Limb (tissue), 2 donors: ENCODE data around the gene TIMM17A.
A peak's percentile ranks its signal among the peaks of the same experiment; 100 is the strongest.

ENCODE experiments used
- DNase-seq, 2 donors: peaks; one replicate each; pipeline ENCODE4 v3.0.0-alpha.2; 2016; ENCODE audit errors: extremely low spot score in 2 of 2

Gene TIMM17A

DNA sequence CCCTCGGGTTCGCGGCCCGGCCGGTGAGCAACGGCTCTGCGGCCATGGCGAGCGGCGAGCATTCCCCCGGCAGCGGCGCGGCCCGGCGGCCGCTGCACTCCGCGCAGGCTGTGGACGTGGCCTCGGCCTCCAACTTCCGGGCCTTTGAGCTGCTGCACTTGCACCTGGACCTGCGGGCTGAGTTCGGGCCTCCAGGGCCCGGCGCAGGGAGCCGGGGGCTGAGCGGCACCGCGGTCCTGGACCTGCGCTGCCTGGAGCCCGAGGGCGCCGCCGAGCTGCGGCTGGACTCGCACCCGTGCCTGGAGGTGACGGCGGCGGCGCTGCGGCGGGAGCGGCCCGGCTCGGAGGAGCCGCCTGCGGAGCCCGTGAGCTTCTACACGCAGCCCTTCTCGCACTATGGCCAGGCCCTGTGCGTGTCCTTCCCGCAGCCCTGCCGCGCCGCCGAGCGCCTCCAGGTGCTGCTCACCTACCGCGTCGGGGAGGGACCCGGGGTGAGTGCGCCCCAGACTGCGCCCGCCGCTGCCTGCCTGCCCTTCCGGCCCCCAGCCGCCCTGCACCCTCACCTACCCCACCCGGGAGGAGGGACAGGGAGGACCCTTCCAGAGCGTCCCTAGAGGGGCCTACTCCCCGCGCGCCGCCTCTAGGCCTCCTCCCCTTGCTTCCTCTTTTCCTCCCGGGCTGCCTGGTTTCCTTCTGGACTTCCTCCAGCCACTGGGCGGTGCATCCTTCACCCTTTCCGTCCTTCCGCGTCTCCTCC, 27.5 kb downstream of the TIMM17A start, which contains the start of gene RNPEP:
RNPEP (plus strand) TSS at position 26 of the 757 bp plus-strand sequence; CDS start at position 45, 19 bp downstream.
- DNase-seq: peak; percentile 60 to 73

DNA sequence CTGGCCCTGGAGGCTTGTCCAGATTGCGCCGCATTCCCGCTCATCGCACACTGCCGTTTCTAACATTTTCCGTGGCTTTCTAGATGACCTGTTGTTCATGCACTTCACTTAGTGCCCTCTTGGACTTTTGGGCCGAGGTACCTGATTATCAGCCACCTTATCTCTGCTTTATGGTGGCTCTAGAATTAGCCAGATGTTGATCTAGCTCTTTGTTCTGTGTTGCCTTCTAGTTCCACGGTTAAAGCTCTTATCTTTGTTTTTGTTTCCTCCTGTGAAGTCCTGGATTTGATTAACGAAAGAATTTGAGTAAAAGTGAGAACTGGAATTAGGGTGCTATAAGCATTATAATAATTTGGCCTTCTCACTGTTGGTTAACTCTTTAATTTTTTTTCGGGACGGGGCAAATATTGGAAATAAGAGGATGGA, 28.1 kb downstream of the TIMM17A start:
- DNase-seq: no peak

DNA sequence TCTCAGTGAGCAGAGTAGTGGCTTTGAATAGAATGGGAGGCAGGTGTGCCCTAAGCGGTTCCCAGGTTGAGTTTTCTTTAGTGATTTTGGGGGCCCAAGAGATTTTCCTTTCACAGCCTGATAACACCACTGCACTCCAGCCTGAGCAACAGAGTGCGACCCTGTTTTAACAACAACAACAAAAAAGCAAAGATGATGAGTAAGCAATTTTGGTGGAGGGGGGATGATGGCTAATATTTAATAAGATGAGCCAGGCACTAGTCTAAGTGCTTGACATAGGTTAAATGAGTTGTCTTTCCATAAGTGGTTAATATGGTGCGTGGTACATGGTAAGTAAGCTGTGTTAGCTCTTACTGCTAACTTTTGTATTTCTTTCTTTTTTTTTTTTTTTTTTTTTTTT, 29.1 kb downstream of the TIMM17A start:
- DNase-seq: no peak

DNA sequence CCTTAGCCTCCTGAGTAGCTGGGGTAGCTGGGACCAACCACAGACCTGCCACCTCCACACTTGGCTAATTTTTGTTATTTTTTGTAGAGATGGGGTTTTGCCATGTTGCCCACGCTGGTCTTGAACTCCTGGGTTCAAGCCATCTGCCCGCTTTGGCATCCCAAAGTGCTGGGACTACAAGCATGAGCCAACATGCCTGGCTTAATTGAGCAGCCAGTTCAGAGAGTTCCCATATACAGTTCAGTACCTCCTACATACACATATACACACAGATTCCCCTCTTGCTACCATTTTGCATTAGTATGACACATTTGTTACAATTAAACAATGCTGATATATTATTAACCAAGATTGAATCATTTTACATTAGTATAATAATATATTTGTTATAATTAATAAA, 30.1 kb downstream of the TIMM17A start:
- DNase-seq: no peak

DNA sequence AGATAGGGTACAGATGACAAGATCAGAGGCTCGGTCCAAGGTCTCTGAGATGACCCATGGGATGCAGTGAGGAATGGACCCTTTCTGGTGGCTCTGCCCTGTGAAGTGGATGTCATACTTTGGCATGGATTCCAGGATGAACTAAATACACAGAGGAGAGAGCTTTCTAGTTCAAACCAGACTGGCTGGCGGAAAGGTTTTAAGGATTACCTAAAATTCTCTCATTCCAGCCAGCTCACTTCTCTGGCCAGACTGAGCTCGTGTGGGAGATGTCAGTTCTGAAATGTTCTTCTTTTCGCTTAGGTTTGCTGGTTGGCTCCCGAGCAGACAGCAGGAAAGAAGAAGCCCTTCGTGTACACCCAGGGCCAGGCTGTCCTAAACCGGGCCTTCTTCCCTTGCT, 33.3 kb downstream of the TIMM17A start:
- DNase-seq: no peak

DNA sequence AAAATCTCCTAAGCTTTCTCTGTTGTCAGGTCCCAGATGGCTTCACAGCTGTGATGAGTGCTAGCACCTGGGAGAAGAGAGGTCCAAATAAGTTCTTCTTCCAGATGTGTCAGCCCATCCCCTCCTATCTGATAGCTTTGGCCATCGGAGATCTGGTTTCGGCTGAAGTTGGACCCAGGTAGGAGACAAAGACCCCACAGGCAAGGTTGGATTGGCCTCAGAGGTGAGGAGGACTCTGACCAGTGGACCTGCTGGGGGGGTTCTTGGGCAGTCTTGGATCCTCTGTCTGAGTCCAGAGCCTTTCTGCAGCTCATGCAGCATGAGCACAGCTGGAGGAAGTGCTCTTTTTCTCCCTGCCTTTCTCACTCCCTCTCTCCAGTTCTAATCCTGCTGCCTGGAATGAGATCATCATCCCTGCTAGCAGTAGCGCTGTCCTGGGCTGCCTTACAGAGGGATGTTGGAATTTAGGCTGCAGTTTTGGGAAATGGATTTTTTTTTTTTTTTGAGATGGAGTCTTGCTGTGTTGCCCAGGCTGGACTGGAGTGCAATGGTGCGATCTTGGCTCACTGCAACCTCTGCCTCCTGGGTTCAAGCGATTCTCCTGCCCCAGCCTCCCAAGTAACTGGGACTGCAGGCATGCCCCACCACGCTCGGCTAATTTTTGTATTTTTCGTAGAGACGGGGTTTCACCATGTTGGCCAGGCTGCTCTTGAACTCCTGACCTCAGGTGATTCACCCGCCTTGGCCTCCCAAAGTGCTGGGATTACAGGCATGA, 34.2 kb downstream of the TIMM17A start:
- DNase-seq: no peak

DNA sequence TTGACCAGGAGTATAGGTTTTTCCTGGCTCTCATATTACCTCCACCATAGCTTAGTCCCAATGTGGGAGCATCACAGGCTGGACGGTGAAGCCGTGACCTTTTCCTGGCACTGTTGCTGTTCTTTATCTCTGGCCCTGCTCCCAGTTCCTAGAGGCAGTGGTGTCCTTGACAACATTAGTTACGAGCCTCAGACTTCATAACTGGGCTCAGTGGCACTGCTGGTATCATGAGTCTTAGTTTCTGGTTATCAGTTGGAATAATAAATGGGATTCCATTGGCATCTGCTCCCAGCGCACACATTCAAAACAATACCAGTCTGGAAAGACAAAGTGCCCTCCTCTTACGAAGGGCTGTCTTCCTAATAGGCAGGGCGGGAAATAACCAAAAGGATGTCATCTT, 35.1 kb downstream of the TIMM17A start:
- DNase-seq: no peak

DNA sequence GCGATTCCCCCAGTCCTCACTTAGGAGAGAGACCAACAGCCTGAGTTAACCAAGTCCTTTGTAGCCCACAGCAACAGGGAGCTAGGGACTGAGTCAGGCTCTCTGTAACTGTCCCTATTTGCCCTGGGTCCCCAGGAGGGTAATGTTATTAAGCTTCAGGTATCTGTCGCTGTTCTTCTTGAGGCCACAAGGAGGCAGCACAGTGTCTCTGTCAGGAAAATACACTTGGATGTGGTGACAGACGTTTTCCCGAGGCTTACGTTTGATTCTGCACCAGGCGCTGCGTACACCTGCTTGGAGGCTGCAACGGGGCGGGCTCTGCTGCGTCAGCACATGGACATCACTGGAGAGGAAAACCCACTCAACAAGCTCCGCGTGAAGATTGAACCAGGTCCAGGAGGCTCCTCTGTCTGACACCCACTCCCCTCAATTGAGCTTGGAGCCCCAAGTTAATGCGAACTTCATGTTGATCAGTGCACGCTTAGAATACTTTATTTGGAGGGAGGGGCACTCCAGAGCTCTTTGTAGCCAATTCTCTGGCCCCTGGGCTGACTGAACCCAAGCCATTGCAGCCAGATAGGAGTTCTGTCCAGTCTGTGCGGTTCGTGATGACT, 44.4 kb downstream of the TIMM17A start:
- peak in 1 of 2 donors; percentile 42 for DNase-seq

DNA sequence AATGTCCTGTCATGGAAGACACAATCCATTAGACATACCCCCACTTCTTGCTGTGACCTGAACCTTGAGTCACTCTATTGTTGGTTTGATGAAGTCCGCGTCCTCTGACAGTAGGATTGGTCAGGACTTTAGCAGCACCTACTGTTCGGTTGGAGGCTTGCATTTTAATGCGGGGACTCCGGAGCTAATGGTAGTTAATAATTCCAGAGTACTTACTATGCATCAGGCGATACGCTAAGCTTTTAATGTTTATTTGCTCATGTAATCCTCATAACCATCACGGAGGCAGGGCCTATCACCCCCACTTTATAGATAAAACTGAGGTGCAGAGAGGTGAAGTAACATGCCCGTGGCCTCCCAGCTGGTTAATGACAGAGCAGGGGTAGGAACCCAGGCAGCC, 47.2 kb downstream of the TIMM17A start:
- no peak for DNase-seq

DNA sequence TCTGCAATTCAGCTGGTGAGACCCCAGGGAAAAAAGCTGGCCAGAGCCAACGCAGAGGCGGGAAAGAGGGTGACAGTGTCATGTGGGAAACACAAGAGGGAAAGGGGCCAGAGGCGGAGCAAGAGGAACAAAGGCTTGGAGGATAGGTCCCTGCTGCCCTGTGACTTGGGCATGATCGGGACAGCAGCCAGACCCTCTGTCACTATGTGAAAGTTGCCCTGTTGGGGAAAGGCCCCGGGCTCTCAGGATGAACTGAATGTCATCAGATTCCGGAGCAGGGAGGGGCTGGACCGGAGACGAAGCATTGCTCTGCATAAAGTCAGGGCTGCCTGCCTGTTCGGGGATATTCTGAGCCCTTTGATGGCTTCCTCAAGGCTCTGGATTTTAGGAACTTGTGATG, 49.4 kb downstream of the TIMM17A start:
- DNase-seq: no peak

DNA sequence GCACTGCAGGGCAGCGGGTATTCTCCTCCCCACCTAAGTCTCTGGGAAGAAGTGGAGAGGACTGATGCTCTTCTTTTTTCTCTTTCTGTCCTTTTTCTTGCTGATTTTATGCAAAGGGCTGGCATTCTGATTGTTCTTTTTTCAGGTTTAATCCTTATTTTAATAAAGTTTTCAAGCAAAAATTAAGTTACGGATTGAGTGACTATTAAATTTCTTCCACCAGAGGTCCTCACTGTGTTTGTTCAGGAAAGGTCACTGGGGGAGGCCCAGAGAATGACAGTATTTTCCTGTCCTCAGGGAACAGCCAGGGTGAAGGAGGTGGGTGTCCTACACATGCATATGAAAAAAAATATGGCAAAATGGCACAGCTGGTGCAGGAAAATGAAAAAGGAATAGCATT, 50.7 kb downstream of the TIMM17A start:
- DNase-seq: no peak

DNA sequence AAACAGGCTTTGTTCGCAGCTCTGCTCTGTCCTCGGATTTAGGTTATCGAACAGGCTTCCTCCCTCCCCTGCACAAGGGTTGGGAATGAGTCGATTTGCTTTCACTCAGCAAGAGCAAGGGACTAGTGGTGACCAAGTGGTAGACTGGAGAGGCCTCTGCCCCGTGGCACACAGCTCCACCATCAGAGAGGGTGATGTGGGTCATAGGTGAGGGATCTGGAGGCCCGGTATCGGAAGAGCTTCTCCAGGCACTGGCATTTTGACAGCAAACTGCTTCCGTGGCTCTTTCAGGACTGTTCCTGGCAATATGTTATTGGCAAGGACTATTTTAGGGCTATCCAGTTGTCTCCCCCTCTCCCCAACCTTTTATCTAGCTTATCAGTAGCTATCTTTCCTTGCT, 52.0 kb downstream of the TIMM17A start:
- no peak for DNase-seq

DNA sequence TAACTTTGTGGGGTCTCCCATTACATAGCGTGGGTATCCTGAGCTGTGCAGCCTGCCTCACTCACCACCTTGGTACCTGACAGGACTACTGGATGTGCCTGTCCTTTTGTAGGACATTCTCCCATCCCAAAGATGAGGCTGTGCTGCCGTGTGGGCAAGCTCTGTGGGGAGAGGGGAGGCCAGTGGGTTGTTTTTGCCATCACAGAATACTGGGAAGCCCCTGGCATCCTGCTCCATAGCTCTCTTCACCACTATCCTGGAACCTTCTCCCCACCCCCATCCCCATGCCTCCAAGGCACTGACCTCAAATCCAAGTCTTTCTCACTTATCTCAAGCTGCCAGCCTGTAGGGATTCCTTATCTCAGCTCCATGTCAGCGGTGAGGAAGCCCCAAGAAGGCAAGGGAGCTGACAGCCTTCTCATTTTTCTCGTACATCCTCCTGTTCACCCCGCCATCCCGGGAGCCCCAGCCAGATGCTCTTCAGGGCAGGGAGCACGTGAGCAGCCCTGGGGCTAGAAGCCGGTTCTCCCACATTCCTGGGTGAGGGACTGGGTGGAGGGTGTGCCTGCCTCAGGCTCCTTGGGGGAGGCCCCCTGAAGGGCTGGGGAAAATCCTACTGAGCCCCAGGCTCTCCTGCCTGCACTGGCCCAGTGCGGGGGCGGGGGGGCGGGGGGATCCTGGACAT, 52.6 kb downstream of the TIMM17A start:
- DNase-seq: peak in 1 of 2 donors; percentile 46

DNA sequence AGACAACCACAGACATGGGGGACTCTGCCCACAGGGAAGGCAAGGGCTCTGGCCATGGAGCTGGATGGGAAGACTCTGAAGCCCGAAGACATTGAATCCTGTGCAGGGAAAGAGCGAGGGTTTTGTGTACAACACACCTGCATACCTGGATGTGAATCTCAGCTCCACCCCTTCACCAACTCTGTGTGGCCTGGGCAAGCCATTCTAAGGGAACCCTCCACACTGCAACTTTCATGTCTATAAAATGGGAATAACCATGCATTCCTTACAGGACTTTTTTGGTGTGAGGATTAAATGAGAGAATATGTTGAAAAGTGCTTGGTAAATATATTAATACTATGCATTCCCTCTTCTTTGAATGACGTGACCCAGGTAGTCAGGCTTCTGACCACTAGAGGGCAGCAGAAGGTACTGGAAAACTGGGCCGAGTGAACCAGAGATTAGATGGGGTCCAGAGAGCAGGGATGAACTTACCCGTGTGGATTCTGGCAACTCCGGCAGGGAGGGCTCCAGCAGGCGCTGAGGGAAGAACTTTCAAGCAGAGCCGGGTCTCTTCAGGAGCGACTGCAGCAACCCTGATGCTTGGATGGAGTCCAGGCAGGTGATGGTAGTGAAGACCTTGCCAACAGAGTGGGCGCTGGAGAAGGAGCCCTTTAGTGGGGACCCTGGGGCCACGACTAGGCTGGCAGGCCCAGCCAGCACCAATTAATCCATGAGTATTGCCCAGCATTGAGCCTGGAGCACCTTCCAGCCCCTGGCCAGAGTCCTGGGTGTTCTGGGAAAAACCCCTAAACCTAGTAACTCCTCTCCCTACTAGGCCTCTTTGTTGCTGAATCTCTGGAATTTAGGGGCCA, 54.2 kb downstream of the TIMM17A start:
- DNase-seq: peak; percentile 85 to 87

DNA sequence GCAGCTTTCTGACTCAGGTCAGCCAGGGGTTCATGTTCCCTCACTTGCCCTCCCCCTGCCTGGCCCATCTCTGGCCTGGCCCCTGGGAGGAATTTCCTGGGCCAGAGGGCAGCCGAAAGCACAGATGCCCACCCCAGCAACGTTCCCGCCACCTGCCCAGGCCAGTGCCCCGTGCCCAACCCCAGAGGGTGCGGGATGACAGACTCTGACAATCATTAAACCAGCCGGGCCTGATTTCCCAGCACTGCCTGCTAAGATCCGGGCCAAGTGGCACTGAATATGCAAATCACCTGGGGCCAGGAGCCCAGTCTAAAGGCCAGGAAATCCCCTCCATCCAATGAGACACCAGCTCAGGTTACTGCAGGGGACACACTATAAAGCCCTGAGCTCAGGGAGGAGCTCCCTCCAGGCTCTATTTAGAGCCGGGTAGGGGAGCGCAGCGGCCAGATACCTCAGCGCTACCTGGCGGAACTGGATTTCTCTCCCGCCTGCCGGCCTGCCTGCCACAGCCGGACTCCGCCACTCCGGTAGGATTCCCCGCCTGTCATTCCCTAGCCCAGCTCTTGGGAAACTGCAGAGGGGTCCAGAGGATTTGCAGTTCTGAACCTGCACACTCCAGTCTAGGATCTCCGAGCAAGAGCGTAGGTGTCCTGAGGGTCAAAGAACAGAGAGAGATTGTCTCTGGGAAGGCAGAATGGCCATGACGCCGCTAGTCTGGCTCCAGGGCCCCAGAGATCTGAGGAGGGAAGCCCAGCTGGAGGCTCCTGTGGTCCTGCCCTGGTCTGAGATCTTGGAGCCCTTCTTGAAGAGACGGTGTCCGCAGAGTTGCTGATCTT, 55.1 kb downstream of the TIMM17A start, which contains the start of gene ELF3:
ELF3 (plus strand) TSS at position 408 of the 836 bp plus-strand sequence. CDS start 550 bp downstream, outside the sequence.
- DNase-seq: no peak

DNA sequence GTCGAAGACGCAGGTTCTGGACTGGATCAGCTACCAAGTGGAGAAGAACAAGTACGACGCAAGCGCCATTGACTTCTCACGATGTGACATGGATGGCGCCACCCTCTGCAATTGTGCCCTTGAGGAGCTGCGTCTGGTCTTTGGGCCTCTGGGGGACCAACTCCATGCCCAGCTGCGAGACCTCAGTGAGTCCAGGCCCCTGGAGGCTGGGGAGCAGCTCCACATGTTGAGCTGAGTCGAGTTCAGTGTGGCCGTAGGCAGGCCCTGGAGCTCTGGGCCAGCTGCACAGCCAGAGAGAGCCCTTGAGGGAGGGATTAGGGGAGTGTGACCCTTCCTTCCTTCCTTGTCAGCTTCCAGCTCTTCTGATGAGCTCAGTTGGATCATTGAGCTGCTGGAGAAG, 56.7 kb downstream of the TIMM17A start:
- no peak for DNase-seq

DNA sequence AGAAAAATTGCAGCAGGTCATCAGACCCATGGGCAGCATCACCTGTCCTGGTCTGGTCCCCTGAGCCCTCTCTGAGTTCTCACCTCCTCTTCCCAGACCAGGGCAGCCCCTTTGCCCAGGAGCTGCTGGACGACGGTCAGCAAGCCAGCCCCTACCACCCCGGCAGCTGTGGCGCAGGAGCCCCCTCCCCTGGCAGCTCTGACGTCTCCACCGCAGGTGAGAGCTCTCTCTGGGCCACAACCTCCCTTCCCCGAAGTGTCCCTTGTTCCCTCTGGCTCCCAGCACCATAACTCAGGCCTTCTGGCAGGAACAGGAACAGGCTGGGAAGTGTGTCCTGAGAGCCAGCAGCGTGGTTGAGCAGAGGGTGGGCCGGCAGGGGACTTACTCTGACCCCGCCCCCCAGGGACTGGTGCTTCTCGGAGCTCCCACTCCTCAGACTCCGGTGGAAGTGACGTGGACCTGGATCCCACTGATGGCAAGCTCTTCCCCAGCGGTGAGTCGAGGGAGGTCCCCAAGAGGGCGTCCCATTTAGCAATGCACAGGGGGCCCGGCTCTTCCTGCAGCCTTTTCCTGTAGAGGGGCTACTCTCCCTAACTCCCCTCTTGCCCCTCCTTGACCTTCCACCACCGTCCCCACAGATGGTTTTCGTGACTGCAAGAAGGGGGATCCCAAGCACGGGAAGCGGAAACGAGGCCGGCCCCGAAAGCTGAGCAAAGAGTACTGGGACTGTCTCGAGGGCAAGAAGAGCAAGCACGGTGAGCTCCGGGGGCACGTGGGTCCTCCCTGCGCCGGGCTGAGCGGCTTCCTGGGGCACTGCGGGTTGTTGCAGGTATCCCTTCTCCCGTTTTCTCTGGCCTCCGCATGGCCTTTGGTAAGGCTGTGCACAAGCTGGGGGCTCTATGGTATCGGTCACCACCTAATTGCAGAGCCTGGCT, 57.5 kb downstream of the TIMM17A start:
- no peak for DNase-seq

DNA sequence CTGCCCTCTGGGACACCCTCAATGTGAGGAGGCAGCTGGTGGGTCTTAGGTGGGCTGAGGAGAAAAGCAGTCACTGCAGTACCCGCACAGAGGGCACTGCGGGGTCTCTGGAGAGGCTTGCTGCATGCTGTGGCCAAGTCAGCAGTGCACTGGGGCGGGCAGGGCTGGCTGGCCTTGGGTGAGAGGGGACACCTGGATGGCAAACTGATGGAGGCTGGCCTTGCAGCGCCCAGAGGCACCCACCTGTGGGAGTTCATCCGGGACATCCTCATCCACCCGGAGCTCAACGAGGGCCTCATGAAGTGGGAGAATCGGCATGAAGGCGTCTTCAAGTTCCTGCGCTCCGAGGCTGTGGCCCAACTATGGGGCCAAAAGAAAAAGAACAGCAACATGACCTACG, 58.3 kb downstream of the TIMM17A start:
- DNase-seq: no peak

DNA sequence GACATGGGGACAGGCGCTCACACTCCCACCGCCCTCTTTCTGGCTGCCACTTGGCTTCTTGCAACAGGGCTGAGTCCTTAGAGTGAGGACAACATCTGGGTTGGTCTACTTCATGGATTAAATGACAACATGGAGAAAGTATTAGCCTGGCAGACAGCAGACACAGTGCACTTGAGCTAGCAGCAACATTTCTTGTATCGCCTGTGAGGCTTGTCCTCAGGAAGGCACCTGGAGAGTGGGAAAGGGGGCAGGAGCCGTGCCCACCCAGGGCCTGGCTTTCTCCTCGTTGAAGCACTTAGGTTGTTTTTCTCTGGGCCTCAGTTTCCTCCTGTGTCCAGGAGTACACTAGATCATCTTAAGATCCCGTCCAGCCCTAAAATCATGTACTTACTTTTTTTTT, 58.8 kb downstream of the TIMM17A start:
- DNase-seq: no peak
